Measurements from ENCODE around the gene CNIH4. TPM values are rescaled to one million over a fixed set of nuclear protein-coding genes. Genes with fewer than 3 reads are reported as not detected.

The CNIH4 gene
- total RNA-seq, 1 donor from 2014 or later = 70.2 TPM

DNA sequence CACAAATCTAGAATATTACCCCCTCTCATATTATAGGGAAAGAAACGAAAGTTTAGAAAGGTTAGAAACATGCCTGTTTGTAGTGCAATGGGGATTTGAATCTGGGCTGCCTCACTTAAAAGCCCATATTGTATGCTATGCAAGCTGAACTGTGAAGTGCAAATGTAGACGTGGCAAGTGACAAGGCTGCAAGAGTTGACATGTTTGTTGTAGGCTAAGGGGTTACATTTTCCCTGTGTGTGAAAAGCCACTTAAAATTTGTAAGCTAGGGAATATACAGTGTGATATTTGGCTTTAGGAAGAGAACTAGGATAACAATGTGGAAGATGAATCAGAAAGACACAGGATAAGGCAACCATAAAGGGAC, 48.9 kb downstream of the CNIH4 start:
- Mint-ChIP-seq H3K27ac (ENCODE audit: unreplicated experiment) (no peak overlapping the region), H3K4me3 (no peak overlapping the region), H3K4me1 (no peaks in the 10 kb centered on the region), H3K9me3 (no peaks in the 10 kb centered on the region), H3K27me3 (ENCODE audit: low read depth) (no peaks in the 10 kb centered on the region), H3K36me3 (ENCODE audit: low read depth) (peaks cover 8% of the 10 kb centered on the region)
- no peak for DNase-seq (ENCODE audit: low read depth, low spot score)
- TF ChIP-seq, protein P1, sequence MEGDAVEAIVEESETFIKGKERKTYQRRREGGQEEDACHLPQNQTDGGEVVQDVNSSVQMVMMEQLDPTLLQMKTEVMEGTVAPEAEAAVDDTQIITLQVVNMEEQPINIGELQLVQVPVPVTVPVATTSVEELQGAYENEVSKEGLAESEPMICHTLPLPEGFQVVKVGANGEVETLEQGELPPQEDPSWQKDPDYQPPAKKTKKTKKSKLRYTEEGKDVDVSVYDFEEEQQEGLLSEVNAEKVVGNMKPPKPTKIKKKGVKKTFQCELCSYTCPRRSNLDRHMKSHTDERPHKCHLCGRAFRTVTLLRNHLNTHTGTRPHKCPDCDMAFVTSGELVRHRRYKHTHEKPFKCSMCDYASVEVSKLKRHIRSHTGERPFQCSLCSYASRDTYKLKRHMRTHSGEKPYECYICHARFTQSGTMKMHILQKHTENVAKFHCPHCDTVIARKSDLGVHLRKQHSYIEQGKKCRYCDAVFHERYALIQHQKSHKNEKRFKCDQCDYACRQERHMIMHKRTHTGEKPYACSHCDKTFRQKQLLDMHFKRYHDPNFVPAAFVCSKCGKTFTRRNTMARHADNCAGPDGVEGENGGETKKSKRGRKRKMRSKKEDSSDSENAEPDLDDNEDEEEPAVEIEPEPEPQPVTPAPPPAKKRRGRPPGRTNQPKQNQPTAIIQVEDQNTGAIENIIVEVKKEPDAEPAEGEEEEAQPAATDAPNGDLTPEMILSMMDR (conservative IDR thresholded peaks at IDR 0.05) = no peak

DNA sequence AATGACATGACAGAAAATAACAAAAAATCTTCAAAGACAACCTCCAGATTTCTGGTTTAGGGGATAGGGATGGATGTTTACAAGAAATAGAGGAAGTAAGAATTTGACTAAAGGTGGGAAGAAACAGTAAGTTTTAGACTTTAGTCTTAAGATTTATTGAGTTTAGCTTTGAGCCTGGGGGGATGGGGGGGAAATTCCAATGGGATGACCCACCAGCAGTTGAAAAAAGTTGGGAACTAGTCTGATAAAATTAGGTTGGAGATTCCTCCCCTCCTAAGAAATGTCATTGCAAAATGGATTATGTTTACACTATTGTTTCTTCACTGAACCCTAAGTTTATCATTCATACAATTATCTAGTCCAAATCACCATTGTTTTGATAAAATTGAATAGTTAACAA, 49.5 kb downstream of the CNIH4 start:
- DNase-seq (ENCODE audit: low read depth, low spot score) = no peak
- TF ChIP-seq, protein P1 (conservative IDR thresholded peaks at IDR 0.05) = no peak
- Mint-ChIP-seq H3K4me1 (no peaks in the 10 kb centered on the region), H3K4me3 (no peak overlapping the region), H3K9me3 (no peaks in the 10 kb centered on the region), H3K36me3 (ENCODE audit: low read depth) (peaks cover 5% of the 10 kb centered on the region), H3K27me3 (ENCODE audit: low read depth) (no peaks in the 10 kb centered on the region), H3K27ac (ENCODE audit: unreplicated experiment) (no peak overlapping the region)

DNA sequence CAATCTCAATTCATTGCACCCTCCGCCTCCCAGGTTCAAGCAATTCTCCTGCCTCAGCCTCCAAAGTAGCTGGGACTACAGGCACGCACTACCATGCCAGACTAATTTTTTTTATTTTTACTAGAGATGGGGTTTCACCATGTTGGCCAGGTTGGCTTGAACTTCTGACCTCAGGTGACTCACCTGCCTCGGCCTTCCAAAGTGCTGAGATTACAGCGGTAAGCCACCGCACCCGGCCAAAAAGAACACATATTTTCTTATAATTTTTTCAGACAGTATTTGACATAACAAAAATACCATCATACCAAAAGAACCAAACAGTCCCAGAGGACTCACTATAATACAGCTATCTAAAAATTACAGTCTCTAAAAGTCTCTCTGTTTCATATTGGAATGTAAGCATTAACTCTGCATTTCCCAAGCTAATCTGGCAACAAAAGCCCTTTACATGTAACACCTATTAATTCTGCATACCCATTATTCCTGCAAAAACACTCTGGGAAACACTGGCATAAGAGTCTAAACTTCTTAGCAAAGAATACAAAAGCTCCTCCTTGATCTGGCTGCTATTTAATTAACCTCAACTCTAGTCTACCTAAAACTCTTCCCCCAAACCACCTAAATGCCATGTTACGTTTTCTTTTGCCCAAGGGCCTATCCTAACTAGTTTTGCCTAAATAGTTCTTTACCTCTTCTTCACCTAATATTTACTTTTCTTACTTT, 51.1 kb downstream of the CNIH4 start:
- no peak for DNase-seq (ENCODE audit: low read depth, low spot score)
- H3K27me3 Mint-ChIP-seq (ENCODE audit: low read depth) = no peaks in the 10 kb centered on the region
- no peaks in the 10 kb centered on the region for H3K9me3 Mint-ChIP-seq
- H3K4me3 Mint-ChIP-seq = no peak overlapping the region
- peaks cover 5% of the 10 kb centered on the region for H3K36me3 Mint-ChIP-seq (ENCODE audit: low read depth)
- no peak overlapping the region for H3K27ac Mint-ChIP-seq (ENCODE audit: unreplicated experiment)
- H3K4me1 Mint-ChIP-seq = no peaks in the 10 kb centered on the region
- TF ChIP-seq, protein P1 (conservative IDR thresholded peaks at IDR 0.05) = no peak

DNA sequence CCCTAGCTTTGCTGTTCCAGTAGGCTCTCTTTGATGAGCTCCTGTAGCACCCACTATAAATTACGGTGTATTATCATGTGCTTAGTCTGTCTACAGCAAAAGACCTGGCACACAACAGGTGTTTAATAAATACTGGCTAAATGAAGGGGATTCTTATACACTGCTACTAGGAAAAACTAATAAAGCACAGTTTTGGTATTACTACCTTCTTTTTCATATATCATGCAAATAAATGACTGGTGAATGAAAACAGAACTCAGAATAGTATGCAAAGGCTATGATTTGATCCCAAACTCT, 51.6 kb downstream of the CNIH4 start:
- TF ChIP-seq, protein P1 (conservative IDR thresholded peaks at IDR 0.05) = no peak

DNA sequence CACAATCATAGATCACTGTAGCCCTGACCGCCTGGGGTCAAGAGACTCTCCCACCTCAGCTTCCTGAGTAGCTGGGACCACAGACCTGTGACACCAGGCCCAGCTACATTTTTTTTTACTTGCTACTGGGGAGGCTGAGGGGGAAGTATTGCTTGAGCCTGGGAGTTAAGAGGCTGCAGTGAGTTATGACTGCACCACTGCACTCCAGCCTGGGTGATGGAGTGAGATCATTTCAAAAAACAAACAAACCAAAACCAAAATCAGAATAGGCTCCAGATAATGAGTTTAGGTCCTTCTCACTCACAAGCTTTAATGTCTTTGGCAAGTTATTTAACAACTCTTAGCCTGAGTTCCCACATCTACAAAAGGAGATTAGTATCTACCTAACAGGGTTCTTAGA, 55.1 kb downstream of the CNIH4 start:
- Mint-ChIP-seq H3K27ac (ENCODE audit: unreplicated experiment) (no peak overlapping the region), H3K9me3 (no peaks in the 10 kb centered on the region)

More for the DNA sequence above, 51.6 kb downstream of the CNIH4 start:
- no peaks in the 10 kb centered on the region for H3K9me3 Mint-ChIP-seq
- no peaks in the 10 kb centered on the region for H3K4me1 Mint-ChIP-seq
- H3K36me3 Mint-ChIP-seq (ENCODE audit: low read depth) = peaks cover 5% of the 10 kb centered on the region
- no peak for DNase-seq (ENCODE audit: low read depth, low spot score)
- H3K27me3 Mint-ChIP-seq (ENCODE audit: low read depth) = no peaks in the 10 kb centered on the region
- H3K4me3 Mint-ChIP-seq = no peak overlapping the region
- H3K27ac Mint-ChIP-seq (ENCODE audit: unreplicated experiment) = no peak overlapping the region

More for the DNA sequence above, 55.1 kb downstream of the CNIH4 start:
- Mint-ChIP-seq H3K4me1 (no peaks in the 10 kb centered on the region), H3K4me3 (no peak overlapping the region), H3K27me3 (ENCODE audit: low read depth) (no peaks in the 10 kb centered on the region), H3K36me3 (ENCODE audit: low read depth) (peaks cover 12% of the 10 kb centered on the region)
- no peak for DNase-seq (ENCODE audit: low read depth, low spot score)
- TF ChIP-seq, protein P1 (conservative IDR thresholded peaks at IDR 0.05) = no peak

Data from neural crest cell (in vitro differentiated cells).